MM.1S (cell line): ENCODE measurements around the gene DIAPH3.

Source experiments
- DNase-seq: peaks from one replicate; pipeline ENCODE4 v3.0.0-alpha.2; 2015
- H2AFZ ChIP-seq: fragments of 300-600 bp; sonication (generic); 2 replicates; pipeline ENCODE4 v1.6.0; 2016; ENCODE audit warnings: antibody characterized with exemption, low read length
- H3F3A ChIP-seq: fragments of 300-600 bp; sonication (generic); 2 replicates; pipeline ENCODE4 v1.6.1; 2016; ENCODE audit warnings: mild to moderate bottlenecking, antibody characterized with exemption, low read length, moderate library complexity, mixed read lengths; ENCODE audit not compliant: insufficient read depth
- H3K27ac ChIP-seq: fragments of 300-600 bp; sonication (generic); 2 replicates; pipeline ENCODE4 v1.5.1; 2016; ENCODE audit warnings: mild to moderate bottlenecking, low read length
- H3K27me3 ChIP-seq: fragments of 300-600 bp; sonication (generic); replicated peaks from 2 replicates; pipeline ENCODE4 v1.6.0; 2016; ENCODE audit warnings: low read length; ENCODE audit not compliant: insufficient read depth
- H3K36me3 ChIP-seq: fragments of 300-600 bp; sonication (generic); replicated peaks from 2 replicates; pipeline ENCODE4 v1.6.1; 2016; ENCODE audit warnings: mild to moderate bottlenecking, low read length, mixed read lengths; ENCODE audit not compliant: insufficient read depth
- H3K4me1 ChIP-seq: fragments of 300-600 bp; sonication (generic); 2 replicates; pipeline ENCODE4 v1.6.1; 2016; ENCODE audit warnings: low read length, mixed read lengths
- H3K4me2 ChIP-seq: fragments of 300-600 bp; sonication (generic); 2 replicates; pipeline ENCODE4 v1.6.0; 2016; ENCODE audit warnings: low read depth, low read length
- H3K4me3 ChIP-seq: fragments of 300-600 bp; sonication (generic); 2 replicates; pipeline ENCODE4 v1.5.1; 2016; ENCODE audit warnings: low read length, mixed read lengths
- H3K79me2 ChIP-seq: fragments of 300-600 bp; sonication (generic); 2 replicates; pipeline ENCODE4 v1.6.1; 2016; ENCODE audit warnings: mixed run types, low read length, mixed read lengths
- H3K9ac ChIP-seq: fragments of 300-600 bp; sonication (generic); 2 replicates; pipeline ENCODE4 v1.6.1; 2016; ENCODE audit warnings: low read length, mixed read lengths
- H3K9me2 ChIP-seq: fragments of 300-600 bp; sonication (generic); replicated peaks from 2 replicates; pipeline ENCODE4 v1.6.1; 2016; ENCODE audit warnings: mild to moderate bottlenecking, low read length, mixed read lengths; ENCODE audit not compliant: insufficient read depth
- H3K9me3 ChIP-seq: fragments of 300-600 bp; sonication (generic); replicated peaks from 2 replicates; pipeline ENCODE4 v1.6.1; 2016; ENCODE audit warnings: mild to moderate bottlenecking, low read length, mixed read lengths; ENCODE audit not compliant: insufficient read depth
- H4K20me1 ChIP-seq: fragments of 300-600 bp; sonication (generic); 2 replicates; pipeline ENCODE4 v1.6.1; 2016; ENCODE audit warnings: mild to moderate bottlenecking, low read length, moderate library complexity, mixed read lengths; ENCODE audit not compliant: insufficient read depth
- CTCF ChIP-seq: fragments of 300-600 bp; sonication (generic); IDR thresholded peaks from 2 replicates; pipeline ENCODE4 v1.5.1; 2016; ENCODE audit warnings: antibody characterized with exemption, low read length, mixed read lengths
- EZH2 ChIP-seq: fragments of 300-600 bp; sonication (generic); optimal IDR thresholded peaks from 2 replicates; pipeline ENCODE3; 2017; ENCODE audit warnings: low read depth, mild to moderate bottlenecking, antibody characterized with exemption, low read length, mixed read lengths
- EZH2phosphoT487 ChIP-seq: fragments of 300-600 bp; sonication (generic); IDR thresholded peaks from 2 replicates; pipeline ENCODE4 v1.6.1; 2018; ENCODE audit warnings: antibody characterized with exemption, low read length

Gene DIAPH3

GRCh38 chr13:59861676-59862075, 302.1 kb downstream of the DIAPH3 start:
- H3K4me1 ChIP-seq: no peaks in the 10 kb centered on the region
- H3K79me2 ChIP-seq: no peaks in the 10 kb centered on the region
- H2AFZ ChIP-seq: no peak overlapping the region
- no peaks in the 10 kb centered on the region for H3K9me2 ChIP-seq
- no peak overlapping the region for H3K9ac ChIP-seq
- no peaks in the 10 kb centered on the region for H3K27me3 ChIP-seq
- H3F3A ChIP-seq: no peaks in the 10 kb centered on the region
- H3K9me3 ChIP-seq: no peaks in the 10 kb centered on the region
- TF ChIP-seq EZH2 (no peak), CTCF (no peak), EZH2phosphoT487 (no peak)
- no peak overlapping the region for H3K4me2 ChIP-seq
- no peaks in the 10 kb centered on the region for H3K36me3 ChIP-seq
- no peaks in the 10 kb centered on the region for H4K20me1 ChIP-seq
- H3K4me3 ChIP-seq: no peak overlapping the region
- DNase-seq: no peak
- H3K27ac ChIP-seq: no peak overlapping the region

GRCh38 chr13:59856281-59856810, 307.4 kb downstream of the DIAPH3 start:
- Histone ChIP-seq H3F3A (no peaks in the 10 kb centered on the region), H3K27me3 (no peaks in the 10 kb centered on the region), H3K9ac (no peak overlapping the region), H3K9me3 (no peaks in the 10 kb centered on the region), H3K36me3 (no peaks in the 10 kb centered on the region), H3K27ac (no peak overlapping the region), H3K79me2 (no peaks in the 10 kb centered on the region), H4K20me1 (no peaks in the 10 kb centered on the region), H3K9me2 (no peaks in the 10 kb centered on the region), H2AFZ (no peak overlapping the region), H3K4me2 (no peak overlapping the region), H3K4me3 (no peak overlapping the region), H3K4me1 (no peaks in the 10 kb centered on the region)
- no peak for DNase-seq
- no peak for TF ChIP-seq CTCF
- TF ChIP-seq EZH2phosphoT487: no peak
- no peak for TF ChIP-seq EZH2

- H3K9me3 ChIP-seq: no peaks in the 10 kb centered on the region
- H3K9ac ChIP-seq: no peak overlapping the region
- no peak for DNase-seq
- H3K4me1 ChIP-seq: no peaks in the 10 kb centered on the region
- TF ChIP-seq CTCF: no peak
- no peak for TF ChIP-seq EZH2phosphoT487
- H3F3A ChIP-seq: no peaks in the 10 kb centered on the region
- H3K27me3 ChIP-seq: no peaks in the 10 kb centered on the region
- no peaks in the 10 kb centered on the region for H4K20me1 ChIP-seq
- H3K36me3 ChIP-seq: no peaks in the 10 kb centered on the region
- no peaks in the 10 kb centered on the region for H3K9me2 ChIP-seq
- H3K27ac ChIP-seq: no peak overlapping the region
- H3K79me2 ChIP-seq: no peaks in the 10 kb centered on the region
- H3K4me3 ChIP-seq: no peak overlapping the region
- H3K4me2 ChIP-seq: no peak overlapping the region
- H2AFZ ChIP-seq: no peak overlapping the region
Observed at GRCh38 chr13:59846845-59847620, 316.7 kb downstream of the DIAPH3 start.
